Stomach (tissue), 9 donors: ENCODE data around the gene EIF3J. TPM values are rescaled to one million over a fixed set of nuclear protein-coding genes. Genes with fewer than 3 reads are reported as not detected.
"Not testable (repeated sequence)": the region's sequence is repeated elsewhere in the genome, so short reads cannot be mapped to it uniquely, and the experiment has no call there.

Source experiments
- DNase-seq, 2 donors: peaks; one replicate each; pipeline versions ENCODE4 v3.0.0 to v3.0.0-alpha.2; 2013 to 2019
- H3K27ac ChIP-seq, 5 donors: fragments of 200-600 bp in 4 of 5; sonication (generic) in 4 of 5; one replicate each; pipeline ENCODE4 v1.5.1; 2013 to 2019; ENCODE audit warnings: mild to moderate bottlenecking in 1 of 5, moderate library complexity in 1 of 5
- H3K27me3 ChIP-seq, 3 donors: fragments of 200-600 bp; sonication (generic); one replicate each; pipeline ENCODE4 v1.5.1; 2017 to 2019; ENCODE audit warnings: mixed run types in 1 of 3
- H3K36me3 ChIP-seq, 4 donors: fragments of 200-600 bp; sonication (generic); 1 replicate in 3 of 4; 2 replicates in 1 of 4; pipeline ENCODE4 v1.5.1; 2016 to 2019
- H3K4me1 ChIP-seq, 4 donors: fragments of 200-600 bp; sonication (generic); one replicate each; pipeline ENCODE4 v1.5.1; 2016 to 2019
- H3K4me3 ChIP-seq, 4 donors: fragments of 200-600 bp; sonication (generic) in 3 of 4; one replicate each; pipeline ENCODE4 v1.5.1; 2016 to 2019; ENCODE audit warnings: mild to moderate bottlenecking in 1 of 4
- H3K9me3 ChIP-seq, 4 donors: fragments of 200-600 bp; sonication (generic); one replicate each; pipeline ENCODE4 v1.5.1; 2016 to 2019
- CTCF ChIP-seq, 7 experiments: fragments of 450-650 bp in 4 of 7; fragments of 200-600 bp in 3 of 7; sonication (generic) in 3 of 7; IDR thresholded peaks; one replicate each; pipeline ENCODE4 v1.5.1; 2016 to 2019; ENCODE audit warnings: antibody characterized with exemption in 7 of 7, control low read depth in 2 of 7, mild to moderate bottlenecking in 1 of 7
- EP300 ChIP-seq: sonication (generic); formaldehyde crosslinking; IDR thresholded peaks from one replicate; pipeline ENCODE4 v1.6.1; 2017; ENCODE audit warnings: antibody characterized with exemption
- POLR2A ChIP-seq, 4 donors: fragments of 450-650 bp; IDR thresholded peaks; one replicate each; pipeline ENCODE4 v1.6.1; 2016; ENCODE audit warnings: antibody characterized with exemption in 4 of 4, control low read depth in 2 of 4, mild to moderate bottlenecking in 1 of 4, moderate library complexity in 1 of 4
- POLR2AphosphoS5 ChIP-seq, 3 donors: sonication (generic); formaldehyde crosslinking; IDR thresholded peaks; one replicate each; pipeline ENCODE4 v1.6.1; 2016; ENCODE audit warnings: antibody characterized with exemption in 3 of 3
- WGBS, 5 donors: extraction: QIAGEN DNeasy Blood & Tissue Kit in 3 of 5; methylation state at CpG; one replicate each; pipeline versions ENCODE4 v1.1.5 to v1.1.7; 2013 to 2018; 5-methylcytosine and 5-hydroxymethylcytosine counted together
- intact Hi-C: fragments of 100-400 bp; cut with DNase I; formaldehyde crosslinking; loops from one replicate; pipeline ENCODE4 v1.15.1; 2023; ENCODE audit warnings: low total_unique reads
- polyA plus RNA-seq, 3 donors: library from polyadenylated mRNA; stranded (reverse); fragments of 200-250 nt; gene quantifications; one replicate each; pipeline ENCODE4 v1.2.3, GENCODE V29; 2013
- total RNA-seq, 5 donors: library from RNA; depleted of rRNA; stranded (reverse); fragments of >200 nt; gene quantifications; one replicate each; pipeline versions ENCODE4 v1.1.0 to v1.2.3, GENCODE V29; 2014 to 2016
- donor health status: healthy with polysubstance abuse.
- donor health status: Bipolar disorder and iron deficiency.
- donor health status: healthy.

EIF3J gene
- total and polyA plus RNA-seq, 8 donors = 41.5 to 100 (median 49.0) TPM

GRCh38 chr15:44536302-44536961, 515 bp upstream of the EIF3J start:
- WGBS, 5 donors = 0 to 1% (median 1%) methylated on average over 17 to 45 of the region's 47 CpGs
- peak overlapping the region; percentile 75 to 97 (median 92) for H3K4me3 ChIP-seq
- H3K27ac ChIP-seq = peak overlapping the region; percentile 98 to 99 (median 99)
- peak in 5 of 7 experiments; percentile 25 to 59 (median 48) for TF ChIP-seq CTCF (IDR thresholded peaks at IDR 0.05)
- peak in 2 of 3 donors; percentile 65 to 82 for TF ChIP-seq POLR2AphosphoS5 (IDR thresholded peaks at IDR 0.05)
- no peak for TF ChIP-seq EP300
- peak in 2 of 4 donors; percentile 48 to 85 for TF ChIP-seq POLR2A (IDR thresholded peaks at IDR 0.05)
- no peaks in the 10 kb centered on the region for H3K27me3 ChIP-seq
- intact Hi-C loops = no loop called here
- DNase-seq = peak; percentile 86 to 95
- peaks cover 18 to 62% (median 42%) of the 10 kb centered on the region in 4 donors for H3K4me1 ChIP-seq
- peaks cover 5 to 34% (median 21%) of the 10 kb centered on the region in 4 donors for H3K36me3 ChIP-seq
- H3K9me3 ChIP-seq = no peaks in the 10 kb centered on the region

GRCh38 chr15:44537735-44538240, 841 bp downstream of the EIF3J start:
- intact Hi-C loops = no loop called here

GRCh38 chr15:44541282-44541958, 4.5 kb downstream of the EIF3J start:
- peaks cover 5 to 33% (median 17%) of the 10 kb centered on the region in 4 donors for H3K36me3 ChIP-seq
- TF ChIP-seq CTCF (IDR thresholded peaks at IDR 0.05) (no peak), POLR2AphosphoS5 (IDR thresholded peaks at IDR 0.05) (no peak), POLR2A (IDR thresholded peaks at IDR 0.05) (no peak), EP300 (no peak)
- H3K9me3 ChIP-seq = no peaks in the 10 kb centered on the region
- DNase-seq = no peak
- no peak overlapping the region for H3K4me3 ChIP-seq
- H3K4me1 ChIP-seq = peaks cover 39 to 88% (median 62%) of the 10 kb centered on the region in 4 donors
- intact Hi-C loops = no loop called here
- peak overlapping the region in 3 of 5 donors; percentile 4 to 39 (median 15) for H3K27ac ChIP-seq
- WGBS, 5 donors = 92 to 96% (median 96%) methylated on average over 4 of the region's 4 CpGs
- no peaks in the 10 kb centered on the region for H3K27me3 ChIP-seq

More at GRCh38 chr15:44537735-44538240, 841 bp downstream of the EIF3J start:
- Histone ChIP-seq H3K4me3 (peak overlapping the region; percentile 75 to 97 (median 92)), H3K27me3 (no peaks in the 10 kb centered on the region), H3K36me3 (peaks cover 5 to 37% (median 21%) of the 10 kb centered on the region in 4 donors), H3K27ac (peak overlapping the region; percentile 93 to 99 (median 99)), H3K4me1 (peaks cover 32 to 75% (median 52%) of the 10 kb centered on the region in 4 donors), H3K9me3 (no peaks in the 10 kb centered on the region)
- 3 to 7% (median 6%) methylated on average over 13 of the region's 13 CpGs for WGBS, 5 donors
- TF ChIP-seq POLR2A (IDR thresholded peaks at IDR 0.05) (no peak), POLR2AphosphoS5 (IDR thresholded peaks at IDR 0.05) (no peak), EP300 (no peak), CTCF (IDR thresholded peaks at IDR 0.05) (peak in 2 of 7 experiments; percentile 5 to 11)
- DNase-seq = no peak

- TF ChIP-seq POLR2A (IDR thresholded peaks at IDR 0.05) = no peak
- no peak for TF ChIP-seq EP300
- Histone ChIP-seq H3K4me1 (peaks cover 39 to 93% (median 66%) of the 10 kb centered on the region in 4 donors), H3K9me3 (no peaks in the 10 kb centered on the region), H3K27me3 (no peaks in the 10 kb centered on the region), H3K27ac (peak overlapping the region in 1 of 5 donors; percentile 39), H3K4me3 (no peak overlapping the region), H3K36me3 (peaks cover 5 to 33% (median 17%) of the 10 kb centered on the region in 4 donors)
- no peak for DNase-seq
- intact Hi-C loops = no loop called here
Measured at GRCh38 chr15:44542596-44542995, 5.6 kb downstream of the EIF3J start.

- H3K4me1 ChIP-seq = peaks cover 25 to 73% (median 50%) of the 10 kb centered on the region in 4 donors
- H3K36me3 ChIP-seq = peaks cover 0 to 37% (median 15%) of the 10 kb centered on the region in 4 donors
- H3K4me3 ChIP-seq, intact Hi-C loops, H3K9me3 ChIP-seq, DNase-seq, H3K27me3 ChIP-seq, H3K27ac ChIP-seq: not testable (repeated sequence)
- 86 to 97% (median 90%) methylated on average over 5 of the region's 5 CpGs for WGBS, 5 donors
Measured at GRCh38 chr15:44544745-44545144, 7.8 kb downstream of the EIF3J start.
